K562 (cell line): ENCODE results near the gene HIVEP3.

Experiments used
- CEBPB ChIP-seq: fragments of 450-650 bp; IDR thresholded peaks from 2 replicates; pipeline ENCODE4 v1.6.1; 2016; ENCODE audit warnings: missing genetic modification characterization, missing compliant biosample characterization
- CTCF ChIP-seq, 3 experiments: IDR thresholded peaks in 2 of 3; conservative IDR thresholded peaks in 1 of 3; 2 replicates each; pipeline ENCODE4 v1.5.1; 2011 to 2012; ENCODE audit warnings: low read length in 3 of 3, mild to moderate bottlenecking in 3 of 3, control low read depth in 2 of 3, improper control_type of control experiment in 1 of 3, inconsistent platforms in 1 of 3, low read depth in 1 of 3, mixed read lengths in 1 of 3, moderate library complexity in 1 of 3; ENCODE audit not compliant: insufficient read depth in 2 of 3
- EP300 ChIP-seq: IDR thresholded peaks from 2 replicates; pipeline ENCODE4 v1.6.1; 2012; ENCODE audit warnings: low read length, improper control_type of control experiment
- FOXM1 ChIP-seq, 2 experiments: fragments of 450-650 bp in 1 of 2; sonication (generic) in 1 of 2; formaldehyde crosslinking in 1 of 2; IDR thresholded peaks; 2 replicates each; pipeline versions ENCODE4 v1.6.1 to v1.9.0; 2017 to 2022; ENCODE audit warnings: low read depth in 2 of 2, mild to moderate bottlenecking in 2 of 2, missing genetic modification reagents in 1 of 2, moderate library complexity in 1 of 2
- KLF1 ChIP-seq: fragments of 450-650 bp; IDR thresholded peaks from 2 replicates; pipeline ENCODE4 v1.6.1; 2016; ENCODE audit warnings: missing genetic modification characterization, missing compliant biosample characterization
- MAX ChIP-seq: sonication (generic); formaldehyde crosslinking; IDR thresholded peaks from 2 replicates; pipeline ENCODE4 v1.9.0; 2022; ENCODE audit warnings: mild to moderate bottlenecking, missing genetic modification reagents
- PHB ChIP-seq: fragments of 250-450 bp; sonication (Bioruptor Pico); IDR thresholded peaks from 2 replicates; pipeline ENCODE4 v1.5.0; 2021
- PHF21A ChIP-seq: fragments of 450-650 bp; IDR thresholded peaks from 2 replicates; pipeline ENCODE4 v1.6.1; 2017; ENCODE audit warnings: low read depth, borderline replicate concordance
- POLR2A ChIP-seq: fragments of 450-650 bp; conservative IDR thresholded peaks from 2 replicates; pipeline ENCODE4 v1.6.1; 2016
- POLR2AphosphoS5 ChIP-seq: IDR thresholded peaks from 2 replicates; pipeline ENCODE4 v1.6.1; 2011; ENCODE audit warnings: mild to moderate bottlenecking, low read depth, low read length, moderate library complexity; ENCODE audit not compliant: control insufficient read depth, insufficient read depth
- ZNF717 ChIP-seq: fragments of 250-450 bp; sonication (Bioruptor Pico); IDR thresholded peaks from 2 replicates; pipeline ENCODE4 v1.5.0; 2021
- TF ChIP-seq, protein P1 (sequence below), 2 experiments: fragments of 450-650 bp; formaldehyde crosslinking in 1 of 2; IDR thresholded peaks; 2 replicates each; pipeline versions ENCODE4 v1.4.0 to v1.6.1; 2014 to 2020; ENCODE audit warnings: mild to moderate bottlenecking in 2 of 2, borderline replicate concordance in 1 of 2, low read depth in 1 of 2
- TF ChIP-seq, protein P2 (sequence below): fragments of 450-650 bp; conservative IDR thresholded peaks from 2 replicates; pipeline ENCODE4 v1.6.1; 2016; ENCODE audit warnings: missing genetic modification characterization, low read depth, mild to moderate bottlenecking, missing compliant biosample characterization, moderate library complexity
- TF ChIP-seq, protein P3 (sequence below), 3 experiments: fragments of 200-800 bp in 1 of 3; fragments of 250-450 bp in 1 of 3; fragments of 450-650 bp in 1 of 3; sonication (Bioruptor Pico) in 1 of 3; sonication (Bioruptor generic) in 1 of 3; formaldehyde crosslinking in 1 of 3; IDR thresholded peaks; 2 replicates each; pipeline versions ENCODE4 v1.6.1 to v1.8.0; 2016 to 2022; ENCODE audit warnings: mild to moderate bottlenecking in 2 of 3, missing genetic modification characterization in 2 of 3, missing compliant biosample characterization in 1 of 3, moderate library complexity in 1 of 3

GRCh38 chr1:41493626-41494350 lies 424.9 kb downstream of the HIVEP3 start:
- no peak for TF ChIP-seq CTCF (IDR thresholded peaks at IDR 0.05 in 2 of 3, conservative IDR thresholded peaks at IDR 0.05 in 1 of 3; ENCODE audit: insufficient read depth in 2 of 3, low read depth in 1 of 3, low read length in 3 of 3)
- no peak for TF ChIP-seq POLR2A
- no peak for TF ChIP-seq ZNF717 (CRISPR knock-in tag)
- TF ChIP-seq CEBPB (tag), result no peak
- no peak for TF ChIP-seq KLF1 (tag)
- TF ChIP-seq EP300, result no peak
- TF ChIP-seq, protein P1, sequence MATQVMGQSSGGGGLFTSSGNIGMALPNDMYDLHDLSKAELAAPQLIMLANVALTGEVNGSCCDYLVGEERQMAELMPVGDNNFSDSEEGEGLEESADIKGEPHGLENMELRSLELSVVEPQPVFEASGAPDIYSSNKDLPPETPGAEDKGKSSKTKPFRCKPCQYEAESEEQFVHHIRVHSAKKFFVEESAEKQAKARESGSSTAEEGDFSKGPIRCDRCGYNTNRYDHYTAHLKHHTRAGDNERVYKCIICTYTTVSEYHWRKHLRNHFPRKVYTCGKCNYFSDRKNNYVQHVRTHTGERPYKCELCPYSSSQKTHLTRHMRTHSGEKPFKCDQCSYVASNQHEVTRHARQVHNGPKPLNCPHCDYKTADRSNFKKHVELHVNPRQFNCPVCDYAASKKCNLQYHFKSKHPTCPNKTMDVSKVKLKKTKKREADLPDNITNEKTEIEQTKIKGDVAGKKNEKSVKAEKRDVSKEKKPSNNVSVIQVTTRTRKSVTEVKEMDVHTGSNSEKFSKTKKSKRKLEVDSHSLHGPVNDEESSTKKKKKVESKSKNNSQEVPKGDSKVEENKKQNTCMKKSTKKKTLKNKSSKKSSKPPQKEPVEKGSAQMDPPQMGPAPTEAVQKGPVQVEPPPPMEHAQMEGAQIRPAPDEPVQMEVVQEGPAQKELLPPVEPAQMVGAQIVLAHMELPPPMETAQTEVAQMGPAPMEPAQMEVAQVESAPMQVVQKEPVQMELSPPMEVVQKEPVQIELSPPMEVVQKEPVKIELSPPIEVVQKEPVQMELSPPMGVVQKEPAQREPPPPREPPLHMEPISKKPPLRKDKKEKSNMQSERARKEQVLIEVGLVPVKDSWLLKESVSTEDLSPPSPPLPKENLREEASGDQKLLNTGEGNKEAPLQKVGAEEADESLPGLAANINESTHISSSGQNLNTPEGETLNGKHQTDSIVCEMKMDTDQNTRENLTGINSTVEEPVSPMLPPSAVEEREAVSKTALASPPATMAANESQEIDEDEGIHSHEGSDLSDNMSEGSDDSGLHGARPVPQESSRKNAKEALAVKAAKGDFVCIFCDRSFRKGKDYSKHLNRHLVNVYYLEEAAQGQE (IDR thresholded peaks at IDR 0.05; ENCODE audit: borderline replicate concordance), result no peak
- TF ChIP-seq, protein P1 (CRISPR knock-in tag; IDR thresholded peaks at IDR 0.05; ENCODE audit: low read depth), result no peak
- TF ChIP-seq, protein P2, sequence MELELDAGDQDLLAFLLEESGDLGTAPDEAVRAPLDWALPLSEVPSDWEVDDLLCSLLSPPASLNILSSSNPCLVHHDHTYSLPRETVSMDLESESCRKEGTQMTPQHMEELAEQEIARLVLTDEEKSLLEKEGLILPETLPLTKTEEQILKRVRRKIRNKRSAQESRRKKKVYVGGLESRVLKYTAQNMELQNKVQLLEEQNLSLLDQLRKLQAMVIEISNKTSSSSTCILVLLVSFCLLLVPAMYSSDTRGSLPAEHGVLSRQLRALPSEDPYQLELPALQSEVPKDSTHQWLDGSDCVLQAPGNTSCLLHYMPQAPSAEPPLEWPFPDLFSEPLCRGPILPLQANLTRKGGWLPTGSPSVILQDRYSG (tag), result no peak
- no peak for TF ChIP-seq PHB
- TF ChIP-seq FOXM1 (IDR thresholded peaks at IDR 0.05; ENCODE audit: low read depth), result no peak
- no peak for TF ChIP-seq FOXM1 (CRISPR knock-in tag; IDR thresholded peaks at IDR 0.05; ENCODE audit: low read depth)
- TF ChIP-seq POLR2AphosphoS5, result no peak
- TF ChIP-seq, protein P3, sequence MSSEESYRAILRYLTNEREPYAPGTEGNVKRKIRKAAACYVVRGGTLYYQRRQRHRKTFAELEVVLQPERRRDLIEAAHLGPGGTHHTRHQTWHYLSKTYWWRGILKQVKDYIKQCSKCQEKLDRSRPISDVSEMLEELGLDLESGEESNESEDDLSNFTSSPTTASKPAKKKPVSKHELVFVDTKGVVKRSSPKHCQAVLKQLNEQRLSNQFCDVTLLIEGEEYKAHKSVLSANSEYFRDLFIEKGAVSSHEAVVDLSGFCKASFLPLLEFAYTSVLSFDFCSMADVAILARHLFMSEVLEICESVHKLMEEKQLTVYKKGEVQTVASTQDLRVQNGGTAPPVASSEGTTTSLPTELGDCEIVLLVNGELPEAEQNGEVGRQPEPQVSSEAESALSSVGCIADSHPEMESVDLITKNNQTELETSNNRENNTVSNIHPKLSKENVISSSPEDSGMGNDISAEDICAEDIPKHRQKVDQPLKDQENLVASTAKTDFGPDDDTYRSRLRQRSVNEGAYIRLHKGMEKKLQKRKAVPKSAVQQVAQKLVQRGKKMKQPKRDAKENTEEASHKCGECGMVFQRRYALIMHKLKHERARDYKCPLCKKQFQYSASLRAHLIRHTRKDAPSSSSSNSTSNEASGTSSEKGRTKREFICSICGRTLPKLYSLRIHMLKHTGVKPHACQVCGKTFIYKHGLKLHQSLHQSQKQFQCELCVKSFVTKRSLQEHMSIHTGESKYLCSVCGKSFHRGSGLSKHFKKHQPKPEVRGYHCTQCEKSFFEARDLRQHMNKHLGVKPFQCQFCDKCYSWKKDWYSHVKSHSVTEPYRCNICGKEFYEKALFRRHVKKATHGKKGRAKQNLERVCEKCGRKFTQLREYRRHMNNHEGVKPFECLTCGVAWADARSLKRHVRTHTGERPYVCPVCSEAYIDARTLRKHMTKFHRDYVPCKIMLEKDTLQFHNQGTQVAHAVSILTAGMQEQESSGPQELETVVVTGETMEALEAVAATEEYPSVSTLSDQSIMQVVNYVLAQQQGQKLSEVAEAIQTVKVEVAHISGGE (CRISPR knock-in tag; IDR thresholded peaks at IDR 0.05), result no peak
- TF ChIP-seq MAX (CRISPR knock-in tag), result no peak
- no peak for TF ChIP-seq PHF21A
